PC-9 (cell line): Measurements from ENCODE around the gene ZNRD2. TPM values are rescaled to one million over a fixed set of nuclear protein-coding genes. Genes with fewer than 3 reads are reported as not detected.

Source experiments
- BruUV-seq: library from RNA; stranded (reverse); fragments of 400-500 nt; replicated peaks from 2 replicates; lab custom pipeline; 2021; lab: Mats Ljungman, UMichigan
- CTCF ChIA-PET: fragments of 300-600 bp; sonication (Branson Sonifier 250); formaldehyde crosslinking; loops from one replicate; lab custom pipeline; 2022; ENCODE audit warnings: antibody characterized with exemption; lab: Charles Lee
- POLR2A ChIA-PET: fragments of 300-600 bp; sonication (Branson Sonifier 250); formaldehyde crosslinking; loops from one replicate; lab custom pipeline; 2022; ENCODE audit warnings: antibody characterized with exemption; ENCODE audit not compliant: unreplicated experiment; lab: Charles Lee
- DNase-seq, 2 experiments: peaks; one replicate each; pipeline versions ENCODE4 v3.0.0 to v3.0.0-alpha.2; 2015 to 2022; ENCODE audit warnings: mixed read lengths in 1 of 2
- H2AFZ ChIP-seq: fragments of 200-600 bp; sonication (generic); 2 replicates; pipeline ENCODE4 v1.8.1; 2017; ENCODE audit warnings: antibody characterized with exemption
- H3F3A ChIP-seq: fragments of 200-600 bp; sonication (generic); 2 replicates; pipeline ENCODE4 v1.8.1; 2017; ENCODE audit warnings: antibody characterized with exemption, mild to moderate bottlenecking, low read depth; ENCODE audit not compliant: insufficient read depth
- H3K27ac ChIP-seq: fragments of 200-600 bp; sonication (generic); 2 replicates; pipeline ENCODE4 v1.6.1; 2016; ENCODE audit warnings: mixed run types
- H3K27me3 ChIP-seq: fragments of 200-600 bp; sonication (generic); 2 replicates; pipeline ENCODE4 v1.6.1; 2016; ENCODE audit warnings: low read depth, mixed run types; ENCODE audit not compliant: insufficient read depth
- H3K36me3 ChIP-seq: fragments of 200-600 bp; sonication (generic); 2 replicates; pipeline ENCODE4 v1.6.1; 2016; ENCODE audit warnings: low read depth, mixed run types
- H3K4me1 ChIP-seq: fragments of 200-600 bp; sonication (generic); replicated peaks from 2 replicates; pipeline ENCODE4 v1.6.1; 2016; ENCODE audit warnings: mixed run types; ENCODE audit not compliant: insufficient read depth
- H3K4me2 ChIP-seq: fragments of 200-600 bp; sonication (generic); 2 replicates; pipeline ENCODE4 v1.6.1; 2017; ENCODE audit warnings: mixed run types
- H3K4me3 ChIP-seq: fragments of 200-600 bp; sonication (generic); 2 replicates; pipeline ENCODE4 v1.6.1; 2016; ENCODE audit warnings: mixed run types
- H3K79me2 ChIP-seq: fragments of 200-600 bp; sonication (generic); 2 replicates; pipeline ENCODE4 v1.6.1; 2017; ENCODE audit warnings: low read depth, mixed run types
- H3K9me2 ChIP-seq: fragments of 200-600 bp; sonication (generic); 2 replicates; pipeline ENCODE4 v1.8.1; 2017; ENCODE audit warnings: mild to moderate bottlenecking; ENCODE audit not compliant: insufficient read depth
- H3K9me3 ChIP-seq: fragments of 200-600 bp; sonication (generic); 2 replicates; pipeline ENCODE4 v1.8.1; 2016; ENCODE audit warnings: low read depth; ENCODE audit not compliant: insufficient read depth
- H4K20me1 ChIP-seq: fragments of 200-600 bp; sonication (generic); 2 replicates; pipeline ENCODE4 v1.8.1; 2017; ENCODE audit not compliant: insufficient read depth
- CTCF ChIP-seq: fragments of 200-600 bp; sonication (generic); conservative IDR thresholded peaks from 2 replicates; pipeline ENCODE4 v1.6.1; 2017; ENCODE audit warnings: mixed run types, antibody characterized with exemption, mild to moderate bottlenecking, moderate library complexity
- EZH2 ChIP-seq: fragments of 200-600 bp; sonication (generic); IDR thresholded peaks from 2 replicates; pipeline ENCODE4 v1.8.0; 2017; ENCODE audit warnings: antibody characterized with exemption, low read depth
- intact Hi-C: fragments of 100-400 bp; cut with micrococcal nuclease; formaldehyde crosslinking; loops from one replicate; pipeline ENCODE4 v1.10.0; 2022; ENCODE audit not compliant: unreplicated experiment
- total RNA-seq: library from RNA; stranded (reverse); gene quantifications from 2 replicates; pipeline ENCODE4 v1.2.3, GENCODE V29; 2021

The ZNRD2 gene
- total RNA-seq, 1 experiment from 2014 or later, result 51.4 TPM

GRCh38 chr11:65524014-65524740 is 46.1 kb upstream of the ZNRD2 start:
- Histone ChIP-seq H3K79me2 (peaks cover 17% of the 10 kb centered on the region), H3K4me3 (peak overlapping the region; percentile 40; the same call in 1 of the 2 replicates), H3K4me1 (peaks cover 13% of the 10 kb centered on the region), H3K9me3 (no peaks in the 10 kb centered on the region), H3F3A (peaks cover 8% of the 10 kb centered on the region; the same call in 1 of the 2 replicates), H3K4me2 (peak overlapping the region; percentile 64), H3K27ac (no peak overlapping the region), H3K9me2 (no peaks in the 10 kb centered on the region), H3K27me3 (no peaks in the 10 kb centered on the region), H4K20me1 (no peaks in the 10 kb centered on the region; the same call in 1 of the 2 replicates), H2AFZ (no peak overlapping the region), H3K36me3 (peaks cover 21% of the 10 kb centered on the region; the same call in 1 of the 2 replicates)
- DNase-seq, result no peak
- no peak for TF ChIP-seq CTCF
- no peak for TF ChIP-seq EZH2
- ChIA-PET POLR2A (interaction anchor here (0.5 kb wide), 1 partner anchor 17 kb away, joined by 15 read pairs; no protein-coding TSS in a partner anchor), CTCF (interaction anchor here (0.8 kb wide), 1 partner anchor 208 kb away, joined by 3 read pairs; no protein-coding TSS in a partner anchor)
- intact Hi-C loops, result no loop called here
- BruUV-seq, result no TSS peak

- intact Hi-C loops, result loop anchor here (1.0 to 5.0 kb wide), 2 partner anchors 15 to 47 kb away; partner anchors contain the start of genes FAM89B and ZNRD2
- POLR2A ChIA-PET, result interaction anchor here (0.5 to 0.8 kb wide), 8 partner anchors 17 to 335 kb away, joined by 3 to 15 read pairs (median 8); partner anchors contain the start of genes NEAT1 and SIPA1
- BruUV-seq, result no TSS peak
- DNase-seq, result peak in 1 of 2 experiments; percentile 82
- no peaks in the 10 kb centered on the region for H3K9me2 ChIP-seq
- peaks cover 4% of the 10 kb centered on the region; the same call in 1 of the 2 replicates for H3F3A ChIP-seq
- H3K79me2 ChIP-seq, result peaks cover 17% of the 10 kb centered on the region
- TF ChIP-seq EZH2 (no peak), CTCF (no peak)
- H3K9me3 ChIP-seq, result no peaks in the 10 kb centered on the region
- peaks cover 4% of the 10 kb centered on the region; the same call in 1 of the 2 replicates for H4K20me1 ChIP-seq
- peaks cover 13% of the 10 kb centered on the region for H3K4me1 ChIP-seq
- H3K27me3 ChIP-seq, result no peaks in the 10 kb centered on the region
- peak within 1 kb of the TSS; percentile 97 for H2AFZ ChIP-seq
- H3K27ac ChIP-seq, result peak within 1 kb of the TSS; percentile 39; the same call in 1 of the 2 replicates
- peak within 1 kb of the TSS; percentile 100 for H3K4me3 ChIP-seq
- CTCF ChIA-PET, result interaction anchor here (0.6 to 0.8 kb wide), 2 partner anchors 88 to 209 kb away, joined by 3 to 15 read pairs; no protein-coding TSS in a partner anchor
- H3K4me2 ChIP-seq, result peak within 1 kb of the TSS; percentile 100
- H3K36me3 ChIP-seq, result peaks cover 21% of the 10 kb centered on the region; the same call in 1 of the 2 replicates
Measured at GRCh38 chr11:65524741-65525545, 45.3 kb upstream of the ZNRD2 start, which contains the start of gene SCYL1. Gene SCYL1, plus strand, starts transcription at chr11:65525083. Its CDS starts 71 bp downstream, at chr11:65525154.
